ENCODE results near the gene PCSK4. TPM values are rescaled to one million over a fixed set of nuclear protein-coding genes. Genes with fewer than 3 reads are reported as not detected.
A peak's percentile ranks its signal among the peaks of the same experiment; 100 is the strongest.

The PCSK4 gene
- total and polyA plus RNA-seq, 2 of the 13 experiments (the other 11 are each of a cell fraction or from before 2014, with no cell fraction given), result 2.0 to 2.7 TPM

DNA sequence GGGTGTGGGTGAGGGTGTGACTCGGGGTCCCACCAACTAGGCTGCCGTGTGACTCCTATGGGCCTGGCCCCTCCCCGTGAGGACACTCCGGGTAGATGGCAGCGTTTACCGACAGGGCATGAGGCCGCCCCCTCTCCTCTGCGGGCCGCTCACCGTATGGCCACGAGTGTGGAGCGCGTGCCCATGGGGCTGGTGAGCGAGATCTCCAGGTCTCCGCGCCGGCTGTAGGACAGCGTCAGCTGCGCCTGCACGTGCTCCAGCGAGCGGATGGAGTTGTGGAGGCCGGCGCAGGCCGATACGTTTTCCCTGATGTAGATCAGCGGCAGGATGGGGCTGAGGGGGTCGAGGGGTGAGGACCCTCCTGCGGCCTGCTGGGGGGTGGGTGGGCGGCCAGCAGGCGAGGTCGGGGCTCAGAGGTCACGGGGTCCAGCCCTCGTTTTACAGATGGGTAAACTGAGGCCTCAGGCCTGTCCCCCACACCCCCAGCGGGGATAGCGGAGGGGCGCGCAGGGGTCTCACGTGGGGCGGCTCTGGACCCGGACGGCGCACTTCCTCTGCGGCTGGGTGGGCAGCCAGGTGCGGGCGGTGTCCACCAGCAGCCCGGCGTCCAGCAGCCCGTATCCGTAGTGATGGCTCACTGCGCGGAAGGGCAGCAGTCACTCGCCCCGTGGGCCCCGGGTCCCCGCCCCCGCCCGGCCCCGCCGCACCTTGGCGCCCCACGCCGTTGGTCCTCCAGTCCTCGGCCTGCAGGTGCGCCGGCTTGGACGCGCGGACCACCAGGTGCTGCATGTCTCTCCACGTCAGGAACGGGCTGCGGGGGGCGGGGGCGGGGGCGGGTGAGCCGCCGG is 6.8 kb downstream of the PCSK4 start:
- Histone ChIP-seq H2AFZ (ENCODE audit: low read length) (no peak overlapping the region), H3K27ac (ENCODE audit: extremely low read length, insufficient read depth, low read length) (no peak overlapping the region), H3K4me3 (replicated peaks in 1 of 3; ENCODE audit: insufficient read depth in 1 of 3, low read depth in 2 of 3, low read length in 3 of 3) (no peak overlapping the region), H4K20me1 (ENCODE audit: insufficient read depth, low read length) (0 out of 2 replicates have a peak, but pooled peaks cover 3% of the 10 kb centered on the region), H3K36me3 (replicated peaks in 1 of 2; ENCODE audit: control insufficient read depth in 1 of 2, insufficient read depth in 2 of 2, low read length in 2 of 2) (no peaks in the 10 kb centered on the region), H3K4me2 (ENCODE audit: low read depth, low read length) (no peak overlapping the region), H3K9ac (ENCODE audit: insufficient read depth, low read depth, low read length) (no peak overlapping the region), H3K27me3 (ENCODE audit: control insufficient read depth in 1 of 2, insufficient read depth in 2 of 2, low read length in 2 of 2) (no peaks in the 10 kb centered on the region), H3K9me3 (ENCODE audit: low read length) (no peaks in the 10 kb centered on the region), H3K4me1 (ENCODE audit: insufficient read depth, low read length) (peaks cover 33% of the 10 kb centered on the region), H3K79me2 (ENCODE audit: insufficient read depth, low read length) (peaks cover 4% of the 10 kb centered on the region)
- WGBS (ENCODE audit: low lambda C conversion rate), result 94% methylated on average over 34 of the region's 77 CpGs
- TF ChIP-seq, protein P1, sequence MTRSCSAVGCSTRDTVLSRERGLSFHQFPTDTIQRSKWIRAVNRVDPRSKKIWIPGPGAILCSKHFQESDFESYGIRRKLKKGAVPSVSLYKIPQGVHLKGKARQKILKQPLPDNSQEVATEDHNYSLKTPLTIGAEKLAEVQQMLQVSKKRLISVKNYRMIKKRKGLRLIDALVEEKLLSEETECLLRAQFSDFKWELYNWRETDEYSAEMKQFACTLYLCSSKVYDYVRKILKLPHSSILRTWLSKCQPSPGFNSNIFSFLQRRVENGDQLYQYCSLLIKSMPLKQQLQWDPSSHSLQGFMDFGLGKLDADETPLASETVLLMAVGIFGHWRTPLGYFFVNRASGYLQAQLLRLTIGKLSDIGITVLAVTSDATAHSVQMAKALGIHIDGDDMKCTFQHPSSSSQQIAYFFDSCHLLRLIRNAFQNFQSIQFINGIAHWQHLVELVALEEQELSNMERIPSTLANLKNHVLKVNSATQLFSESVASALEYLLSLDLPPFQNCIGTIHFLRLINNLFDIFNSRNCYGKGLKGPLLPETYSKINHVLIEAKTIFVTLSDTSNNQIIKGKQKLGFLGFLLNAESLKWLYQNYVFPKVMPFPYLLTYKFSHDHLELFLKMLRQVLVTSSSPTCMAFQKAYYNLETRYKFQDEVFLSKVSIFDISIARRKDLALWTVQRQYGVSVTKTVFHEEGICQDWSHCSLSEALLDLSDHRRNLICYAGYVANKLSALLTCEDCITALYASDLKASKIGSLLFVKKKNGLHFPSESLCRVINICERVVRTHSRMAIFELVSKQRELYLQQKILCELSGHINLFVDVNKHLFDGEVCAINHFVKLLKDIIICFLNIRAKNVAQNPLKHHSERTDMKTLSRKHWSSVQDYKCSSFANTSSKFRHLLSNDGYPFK (CRISPR knock-in tag; IDR thresholded peaks at IDR 0.05; ENCODE audit: borderline replicate concordance), result no peak
- TF ChIP-seq HOXA3 (CRISPR knock-in tag; IDR thresholded peaks at IDR 0.05), result no peak
- no peak for TF ChIP-seq ZFYVE20 (CRISPR knock-in tag; IDR thresholded peaks at IDR 0.05; ENCODE audit: borderline replicate concordance, low read depth)
- TF ChIP-seq, protein P2, sequence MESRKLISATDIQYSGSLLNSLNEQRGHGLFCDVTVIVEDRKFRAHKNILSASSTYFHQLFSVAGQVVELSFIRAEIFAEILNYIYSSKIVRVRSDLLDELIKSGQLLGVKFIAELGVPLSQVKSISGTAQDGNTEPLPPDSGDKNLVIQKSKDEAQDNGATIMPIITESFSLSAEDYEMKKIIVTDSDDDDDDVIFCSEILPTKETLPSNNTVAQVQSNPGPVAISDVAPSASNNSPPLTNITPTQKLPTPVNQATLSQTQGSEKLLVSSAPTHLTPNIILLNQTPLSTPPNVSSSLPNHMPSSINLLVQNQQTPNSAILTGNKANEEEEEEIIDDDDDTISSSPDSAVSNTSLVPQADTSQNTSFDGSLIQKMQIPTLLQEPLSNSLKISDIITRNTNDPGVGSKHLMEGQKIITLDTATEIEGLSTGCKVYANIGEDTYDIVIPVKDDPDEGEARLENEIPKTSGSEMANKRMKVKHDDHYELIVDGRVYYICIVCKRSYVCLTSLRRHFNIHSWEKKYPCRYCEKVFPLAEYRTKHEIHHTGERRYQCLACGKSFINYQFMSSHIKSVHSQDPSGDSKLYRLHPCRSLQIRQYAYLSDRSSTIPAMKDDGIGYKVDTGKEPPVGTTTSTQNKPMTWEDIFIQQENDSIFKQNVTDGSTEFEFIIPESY (CRISPR knock-in tag; IDR thresholded peaks at IDR 0.05), result peak; percentile 81; the same call in 1 of the 2 replicates
- ATAC-seq, result no peak
- ChIA-PET POLR2A (interaction anchor here (2.7 kb wide), 1 partner anchor 9 kb away, joined by 29 read pairs; the partner anchor contains the start of gene REEP6), CTCF (ENCODE audit: low intra/inter-chr PET ratio, low total read pairs) (no interaction called here)
- BruUV-seq (replicated peaks), result no TSS peak
- intact Hi-C loops (cut with micrococcal nuclease; ENCODE audit: unreplicated experiment) (no loop called here), in situ Hi-C loops (cut with HindIII; ENCODE audit: extremely low pct_ligation_motif_present, low pct_unique_long_range_greater_than_20kb) (no loop called here)
- FAIRE-seq, result no peak
- DNase-seq (ENCODE audit: low spot score), result no peak

All from HepG2 (cell line).